GM06990 (cell line): ENCODE results near the gene LOXL4.

Experiments
- DNase-seq: peaks from one replicate; pipeline ENCODE4 v3.0.0-alpha.2; 2011; ENCODE audit not compliant: insufficient read length; ENCODE audit errors: extremely low read depth
- H3K27me3 ChIP-seq: replicated peaks from 2 replicates; pipeline ENCODE4 v1.6.0; 2011; ENCODE audit warnings: low read length; ENCODE audit not compliant: control insufficient read depth, insufficient read depth
- H3K36me3 ChIP-seq: 2 replicates; pipeline ENCODE4 v1.5.1; 2011; ENCODE audit warnings: low read length; ENCODE audit not compliant: control insufficient read depth, insufficient read depth
- H3K4me3 ChIP-seq: replicated peaks from 2 replicates; pipeline ENCODE4 v1.5.1; 2011; ENCODE audit warnings: low read depth, mild to moderate bottlenecking, control low read depth, low read length
- TF ChIP-seq, protein P1 (sequence below): IDR thresholded peaks from 2 replicates; pipeline ENCODE4 v1.5.1; 2011; ENCODE audit warnings: low read length, control low read depth, mild to moderate bottlenecking, inconsistent platforms; ENCODE audit not compliant: insufficient read depth, poor library complexity, severe bottlenecking

Gene LOXL4

GRCh38 chr10:98307916-98308541 lies 40.0 kb upstream of the LOXL4 start:
- no peak for DNase-seq
- no peaks in the 10 kb centered on the region for H3K36me3 ChIP-seq
- H3K27me3 ChIP-seq: peaks cover 2% of the 10 kb centered on the region; the same call in 1 of the 2 replicates
- H3K4me3 ChIP-seq: no peak overlapping the region
- TF ChIP-seq, protein P1, sequence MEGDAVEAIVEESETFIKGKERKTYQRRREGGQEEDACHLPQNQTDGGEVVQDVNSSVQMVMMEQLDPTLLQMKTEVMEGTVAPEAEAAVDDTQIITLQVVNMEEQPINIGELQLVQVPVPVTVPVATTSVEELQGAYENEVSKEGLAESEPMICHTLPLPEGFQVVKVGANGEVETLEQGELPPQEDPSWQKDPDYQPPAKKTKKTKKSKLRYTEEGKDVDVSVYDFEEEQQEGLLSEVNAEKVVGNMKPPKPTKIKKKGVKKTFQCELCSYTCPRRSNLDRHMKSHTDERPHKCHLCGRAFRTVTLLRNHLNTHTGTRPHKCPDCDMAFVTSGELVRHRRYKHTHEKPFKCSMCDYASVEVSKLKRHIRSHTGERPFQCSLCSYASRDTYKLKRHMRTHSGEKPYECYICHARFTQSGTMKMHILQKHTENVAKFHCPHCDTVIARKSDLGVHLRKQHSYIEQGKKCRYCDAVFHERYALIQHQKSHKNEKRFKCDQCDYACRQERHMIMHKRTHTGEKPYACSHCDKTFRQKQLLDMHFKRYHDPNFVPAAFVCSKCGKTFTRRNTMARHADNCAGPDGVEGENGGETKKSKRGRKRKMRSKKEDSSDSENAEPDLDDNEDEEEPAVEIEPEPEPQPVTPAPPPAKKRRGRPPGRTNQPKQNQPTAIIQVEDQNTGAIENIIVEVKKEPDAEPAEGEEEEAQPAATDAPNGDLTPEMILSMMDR: no peak

DNA sequence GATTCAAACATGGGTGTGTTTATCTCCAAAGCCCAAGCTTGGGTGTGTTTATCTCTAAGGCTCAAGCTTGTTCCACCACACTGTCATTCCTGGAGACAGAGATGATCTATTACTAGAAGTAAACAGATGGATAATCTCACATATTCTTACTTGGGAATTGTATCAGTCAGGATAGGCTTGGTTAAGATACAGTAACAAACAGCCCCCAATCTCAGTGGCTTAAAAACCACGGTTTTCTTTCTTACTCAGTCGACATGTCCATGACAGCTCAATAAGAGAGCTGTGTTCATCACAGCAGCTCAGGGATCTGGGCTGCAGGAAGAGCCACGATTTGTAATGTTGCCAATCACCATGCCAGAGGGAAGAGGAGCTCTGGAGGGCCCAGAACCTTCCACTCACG lies 38.5 kb upstream of the LOXL4 start:
- DNase-seq: no peak
- H3K4me3 ChIP-seq: no peak overlapping the region
- TF ChIP-seq, protein P1: no peak
- no peaks in the 10 kb centered on the region for H3K36me3 ChIP-seq
- H3K27me3 ChIP-seq: peaks cover 2% of the 10 kb centered on the region; the same call in 1 of the 2 replicates

- TF ChIP-seq, protein P1: no peak
- no peaks in the 10 kb centered on the region for H3K36me3 ChIP-seq
- no peak for DNase-seq
- no peak overlapping the region for H3K4me3 ChIP-seq
- H3K27me3 ChIP-seq: no peaks in the 10 kb centered on the region; the same call in 1 of the 2 replicates
These were observed 35.6 kb upstream of the LOXL4 start for GRCh38 chr10:98303569-98303968.

DNA sequence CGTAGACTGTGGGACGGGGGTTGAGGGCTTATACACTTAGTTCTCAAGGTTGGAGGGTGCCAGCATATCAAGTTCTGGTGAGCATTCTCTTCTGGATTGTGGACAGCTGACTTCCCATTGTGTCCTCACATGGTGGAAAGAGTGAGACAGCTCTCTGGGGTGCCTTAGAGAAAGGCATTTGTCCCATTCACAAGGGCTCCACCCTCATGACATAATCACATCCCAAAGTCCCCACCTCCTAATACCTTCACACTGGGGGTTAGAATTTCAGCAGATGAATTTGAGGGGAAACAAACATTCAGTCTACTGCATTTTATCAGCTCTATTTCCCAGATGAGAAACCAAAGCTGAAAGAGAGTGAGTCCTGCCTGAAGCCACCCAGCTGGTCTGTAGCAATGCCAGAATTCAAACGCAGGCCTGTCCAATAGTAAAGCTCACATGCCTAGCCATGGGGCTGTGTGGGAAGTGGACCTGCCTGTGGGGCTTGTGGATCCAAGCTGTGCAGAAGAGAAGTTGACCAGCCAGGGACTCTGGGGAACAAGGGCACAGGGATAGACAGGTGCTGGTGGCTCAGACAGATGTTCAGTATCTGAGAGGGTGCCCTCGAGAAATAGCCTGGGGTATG lies 34.9 kb upstream of the LOXL4 start:
- Histone ChIP-seq H3K27me3 (no peaks in the 10 kb centered on the region; the same call in 1 of the 2 replicates), H3K4me3 (no peak overlapping the region), H3K36me3 (no peaks in the 10 kb centered on the region)
- DNase-seq: no peak
- TF ChIP-seq, protein P1: no peak

DNA sequence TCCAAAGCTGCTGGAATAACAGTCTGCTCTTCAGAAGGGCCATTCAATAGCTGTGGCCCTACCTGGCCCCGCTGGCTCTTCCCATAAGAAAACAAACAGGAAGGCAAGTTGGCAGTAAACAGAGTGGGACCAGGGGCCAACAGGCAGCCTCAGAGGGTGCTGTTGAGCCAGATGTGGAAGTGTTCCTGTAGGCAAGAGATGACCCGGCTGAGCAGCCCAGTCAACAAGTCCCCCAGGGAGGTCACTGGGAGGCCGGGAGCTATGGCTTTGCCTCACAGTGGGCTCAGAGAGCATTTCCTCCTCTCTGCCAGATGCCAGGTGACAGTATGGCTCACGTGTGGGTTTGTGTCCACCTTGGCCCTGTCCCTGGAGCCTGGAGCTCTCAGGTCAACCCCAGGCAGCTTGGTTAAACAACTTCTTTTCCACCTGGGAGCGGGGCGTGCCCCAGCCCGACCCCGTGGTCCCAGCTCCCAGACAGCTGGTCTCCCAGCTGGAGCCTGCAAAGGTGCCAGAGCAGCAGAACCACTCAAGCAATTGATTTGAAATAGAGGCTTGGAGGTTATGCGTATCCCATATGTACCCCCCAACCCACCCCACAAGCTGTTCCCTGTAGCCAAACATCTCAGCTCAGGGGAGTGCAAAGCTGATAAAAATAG lies 33.8 kb upstream of the LOXL4 start:
- H3K36me3 ChIP-seq: no peaks in the 10 kb centered on the region
- TF ChIP-seq, protein P1: no peak
- no peak overlapping the region for H3K4me3 ChIP-seq
- no peak for DNase-seq
- H3K27me3 ChIP-seq: no peaks in the 10 kb centered on the region; the same call in 1 of the 2 replicates
